Cardiac muscle cell (in vitro differentiated cells and primary cell): ENCODE results near the gene ELMOD2. TPM values are rescaled to one million over a fixed set of nuclear protein-coding genes. Genes with fewer than 3 reads are reported as not detected.
A peak's percentile ranks its signal among the peaks of the same experiment; 100 is the strongest.

Experiments used
- DNase-seq, 2 donors: peaks; one replicate each; pipeline versions ENCODE4 v3.0.0 to v3.0.0-alpha.2; 2010 to 2017; ENCODE audit warnings: low read depth in 1 of 2, low spot score in 1 of 2
- H3K27ac ChIP-seq: fragments of 200-600 bp; sonication (generic); 2 replicates; pipeline ENCODE4 v1.5.1; 2016
- H3K27me3 ChIP-seq: fragments of 200-600 bp; sonication (generic); 2 replicates; pipeline ENCODE4 v1.6.0; 2016; ENCODE audit warnings: control low read depth
- H3K36me3 ChIP-seq: fragments of 200-600 bp; sonication (generic); 2 replicates; pipeline ENCODE4 v1.5.1; 2016; ENCODE audit warnings: control low read depth
- H3K4me1 ChIP-seq: fragments of 200-600 bp; sonication (generic); 2 replicates; pipeline ENCODE4 v1.8.1; 2017; ENCODE audit warnings: low read depth, mild to moderate bottlenecking, mixed run types
- H3K4me3 ChIP-seq: fragments of 200-600 bp; sonication (generic); 2 replicates; pipeline ENCODE4 v1.5.1; 2016; ENCODE audit warnings: mild to moderate bottlenecking
- H3K9me3 ChIP-seq: fragments of 200-600 bp; sonication (generic); 2 replicates; pipeline ENCODE4 v1.5.1; 2017; ENCODE audit warnings: low read depth, mild to moderate bottlenecking, control low read depth
- polyA plus RNA-seq: library from polyadenylated mRNA; unstranded; fragments of >200 nt; fragmentation: Nextera tagmentation; extraction: Ambion mirVana; gene quantifications from 2 replicates; pipeline ENCODE4 v1.2.1, GENCODE V29; 2016
- total RNA-seq: library from RNA; depleted of rRNA; stranded (reverse); fragments of >200 nt; gene quantifications from 2 replicates; pipeline ENCODE4 v1.2.3, GENCODE V29; 2016
- TF ChIP-seq, protein P1 (sequence below): IDR thresholded peaks from 2 replicates; pipeline ENCODE4 v1.5.1; 2012; ENCODE audit warnings: low read depth, mild to moderate bottlenecking, low read length

ELMOD2 gene
- total and polyA plus RNA-seq, 2 experiments from 2014 or later, result 26.1 to 66.5 TPM

DNA sequence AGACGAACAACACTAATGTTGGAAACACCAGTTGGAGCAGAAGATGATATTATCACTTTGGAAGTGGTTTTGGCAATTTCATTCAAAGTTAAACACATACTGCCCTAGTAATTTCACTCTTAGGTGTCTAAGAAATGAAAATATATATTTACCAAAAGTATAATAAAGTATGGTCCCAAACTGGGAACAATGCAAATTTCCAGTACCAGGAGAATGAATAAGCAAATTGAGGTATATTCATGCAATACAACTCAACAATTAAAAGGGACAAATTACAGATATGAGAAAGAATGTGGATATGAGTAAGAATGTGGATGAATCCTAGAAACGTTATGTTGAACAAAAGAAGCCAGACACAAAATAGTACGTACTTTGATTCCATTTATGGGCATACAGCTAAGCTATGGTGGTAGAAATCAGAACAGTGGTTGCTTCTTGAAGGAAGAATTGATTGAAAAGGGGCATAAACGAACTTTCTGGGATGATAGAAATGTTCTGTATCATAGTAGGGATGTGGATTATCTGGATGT, 10.0 kb downstream of the ELMOD2 start:
- no peaks in the 10 kb centered on the region for H3K27me3 ChIP-seq
- H3K4me1 ChIP-seq, result peaks cover 19% of the 10 kb centered on the region
- TF ChIP-seq, protein P1, sequence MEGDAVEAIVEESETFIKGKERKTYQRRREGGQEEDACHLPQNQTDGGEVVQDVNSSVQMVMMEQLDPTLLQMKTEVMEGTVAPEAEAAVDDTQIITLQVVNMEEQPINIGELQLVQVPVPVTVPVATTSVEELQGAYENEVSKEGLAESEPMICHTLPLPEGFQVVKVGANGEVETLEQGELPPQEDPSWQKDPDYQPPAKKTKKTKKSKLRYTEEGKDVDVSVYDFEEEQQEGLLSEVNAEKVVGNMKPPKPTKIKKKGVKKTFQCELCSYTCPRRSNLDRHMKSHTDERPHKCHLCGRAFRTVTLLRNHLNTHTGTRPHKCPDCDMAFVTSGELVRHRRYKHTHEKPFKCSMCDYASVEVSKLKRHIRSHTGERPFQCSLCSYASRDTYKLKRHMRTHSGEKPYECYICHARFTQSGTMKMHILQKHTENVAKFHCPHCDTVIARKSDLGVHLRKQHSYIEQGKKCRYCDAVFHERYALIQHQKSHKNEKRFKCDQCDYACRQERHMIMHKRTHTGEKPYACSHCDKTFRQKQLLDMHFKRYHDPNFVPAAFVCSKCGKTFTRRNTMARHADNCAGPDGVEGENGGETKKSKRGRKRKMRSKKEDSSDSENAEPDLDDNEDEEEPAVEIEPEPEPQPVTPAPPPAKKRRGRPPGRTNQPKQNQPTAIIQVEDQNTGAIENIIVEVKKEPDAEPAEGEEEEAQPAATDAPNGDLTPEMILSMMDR, result no peak
- H3K27ac ChIP-seq, result no peak overlapping the region
- no peak overlapping the region for H3K4me3 ChIP-seq
- H3K36me3 ChIP-seq, result peaks cover 15% of the 10 kb centered on the region
- DNase-seq, result peak in 1 of 2 donors; percentile 10
- H3K9me3 ChIP-seq, result no peaks in the 10 kb centered on the region

DNA sequence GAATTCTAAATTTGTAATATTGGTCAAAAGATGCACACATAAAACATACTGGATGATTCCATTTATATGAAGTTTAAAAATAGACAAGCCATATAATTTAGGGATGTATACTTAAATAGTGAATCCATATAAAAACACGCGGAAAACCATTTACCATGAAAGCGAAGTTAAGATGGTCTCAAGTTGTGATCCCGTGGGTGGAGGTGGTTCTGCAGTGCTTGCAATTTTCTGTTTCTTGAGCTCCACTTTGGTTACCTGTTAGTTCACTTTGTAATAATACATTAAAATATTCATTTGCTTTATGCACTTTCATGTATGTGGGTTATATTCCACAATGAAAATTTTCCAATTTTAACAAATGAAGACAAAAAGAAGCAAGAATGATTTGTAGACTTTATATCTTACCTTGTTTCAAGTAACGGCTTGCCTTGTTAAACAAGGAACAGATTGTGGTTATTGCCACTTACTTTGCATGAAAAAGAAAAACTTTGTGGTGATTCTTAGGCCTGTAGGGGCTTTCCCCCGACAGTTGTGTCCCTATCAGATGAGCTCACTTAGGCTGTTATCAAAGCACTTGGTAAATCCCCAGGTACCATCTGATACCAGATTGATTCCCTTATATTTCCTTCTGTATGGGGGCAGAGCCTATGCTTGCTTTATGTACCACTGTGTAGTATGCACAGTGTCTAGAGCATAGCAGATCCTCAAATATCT, 32.6 kb downstream of the ELMOD2 start:
- Histone ChIP-seq H3K4me3 (no peak overlapping the region), H3K27ac (no peak overlapping the region)

DNA sequence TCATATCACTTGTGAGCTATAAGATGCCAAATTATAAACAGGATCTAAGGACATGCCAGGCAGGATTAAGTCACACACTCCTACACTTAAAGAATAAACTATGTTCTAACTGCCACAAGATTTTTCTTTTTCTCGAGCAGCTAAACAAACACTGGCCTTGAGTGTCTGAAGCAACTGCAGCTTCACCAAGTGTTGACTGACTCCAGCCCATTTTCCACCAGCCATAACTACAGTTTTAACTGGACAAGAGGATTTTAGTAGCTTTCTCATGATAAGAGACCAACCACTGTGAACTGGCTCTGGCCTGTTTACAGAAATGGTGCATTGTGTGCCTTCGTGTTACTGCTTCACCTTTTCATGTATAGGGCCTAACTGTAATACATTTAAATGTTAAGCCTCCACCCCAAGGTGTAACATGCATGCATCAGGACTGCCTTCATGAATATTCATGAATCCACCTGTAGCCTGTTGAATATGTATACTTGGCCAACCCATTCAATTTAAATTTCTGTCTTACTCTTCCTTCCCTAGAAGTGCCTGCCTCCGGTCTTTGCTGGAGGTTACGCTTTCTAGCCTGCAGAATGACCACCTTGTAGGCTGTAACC, 34.0 kb downstream of the ELMOD2 start:
- TF ChIP-seq, protein P1, result no peak
- DNase-seq, result no peak
- H3K4me3 ChIP-seq, result no peak overlapping the region
- no peak overlapping the region for H3K27ac ChIP-seq
- H3K27me3 ChIP-seq, result no peaks in the 10 kb centered on the region
- no peaks in the 10 kb centered on the region for H3K4me1 ChIP-seq
- no peaks in the 10 kb centered on the region for H3K9me3 ChIP-seq
- H3K36me3 ChIP-seq, result no peaks in the 10 kb centered on the region

More for the DNA sequence above, 32.6 kb downstream of the ELMOD2 start:
- H3K36me3 ChIP-seq, result no peaks in the 10 kb centered on the region
- no peaks in the 10 kb centered on the region for H3K27me3 ChIP-seq
- H3K4me1 ChIP-seq, result no peaks in the 10 kb centered on the region
- DNase-seq, result no peak
- no peaks in the 10 kb centered on the region for H3K9me3 ChIP-seq
- TF ChIP-seq, protein P1, result no peak

DNA sequence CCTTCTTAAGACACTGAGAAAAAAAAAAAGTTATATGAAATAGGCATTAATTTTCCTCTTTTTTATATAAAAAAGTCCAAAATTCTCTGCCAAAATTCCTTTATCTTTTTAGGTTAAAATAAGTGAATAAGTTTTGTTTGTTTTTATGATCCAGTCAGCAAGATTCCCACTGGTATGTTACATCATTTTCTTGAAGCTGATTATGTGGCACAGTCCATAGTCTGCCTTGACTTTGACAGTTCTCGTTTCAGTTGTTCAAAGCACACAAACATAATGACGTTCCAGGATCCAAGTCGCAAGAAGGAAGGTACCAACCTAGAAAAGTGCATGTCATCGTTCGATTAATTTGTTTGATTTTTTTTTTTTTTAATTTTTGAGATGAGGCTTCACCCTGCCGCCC, 35.7 kb downstream of the ELMOD2 start:
- Histone ChIP-seq H3K4me1 (no peaks in the 10 kb centered on the region), H3K27ac (no peak overlapping the region), H3K27me3 (peaks cover 5% of the 10 kb centered on the region), H3K4me3 (no peak overlapping the region), H3K9me3 (no peaks in the 10 kb centered on the region), H3K36me3 (no peaks in the 10 kb centered on the region)
- DNase-seq, result no peak
- TF ChIP-seq, protein P1, result no peak

DNA sequence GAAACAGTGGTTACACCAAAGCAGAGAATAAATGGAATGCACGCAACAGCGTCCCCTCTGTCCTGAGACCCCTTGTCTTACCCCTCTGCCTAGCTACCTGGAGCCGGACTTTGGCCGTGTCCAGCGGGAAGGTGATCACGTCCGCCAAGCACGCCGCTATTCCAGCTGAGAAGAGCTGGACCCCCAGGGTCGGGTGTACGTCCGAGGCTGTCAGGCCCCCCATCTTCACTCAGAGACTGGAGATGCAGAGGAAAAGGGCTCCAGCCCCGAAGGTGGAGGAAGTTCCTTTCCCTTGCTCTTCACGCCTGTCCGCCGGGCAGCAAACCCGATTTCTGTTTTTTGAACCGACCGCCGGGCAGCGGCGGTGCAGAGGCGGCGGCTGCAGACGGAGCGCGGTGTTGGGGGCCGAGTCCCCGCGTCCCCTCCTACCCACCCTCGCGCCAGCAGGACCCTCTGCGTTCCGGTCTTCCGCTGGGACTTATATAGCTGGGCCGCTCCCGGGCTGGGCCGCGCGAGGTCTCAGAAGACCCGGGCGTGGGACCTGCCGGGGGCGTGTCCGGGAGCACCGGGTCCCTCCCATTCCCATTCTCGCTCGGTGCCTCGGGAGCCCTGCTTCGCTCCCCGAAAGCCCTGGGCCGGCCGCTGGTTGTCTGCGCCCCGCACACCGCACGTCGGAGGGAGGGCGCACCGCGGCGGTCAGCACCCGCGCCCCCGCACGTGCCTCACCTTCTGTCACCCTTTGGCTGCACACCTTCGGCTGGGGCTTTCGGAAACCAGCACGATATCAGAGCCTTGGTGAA, 44.7 kb downstream of the ELMOD2 start, which contains the start of gene UCP1:
Gene UCP1 (minus strand): TSS at position 455 of the 800 bp plus-strand sequence. CDS start 232 bp downstream, at position 223.
- TF ChIP-seq, protein P1, result no peak
- no peaks in the 10 kb centered on the region for H3K9me3 ChIP-seq
- no peaks in the 10 kb centered on the region for H3K4me1 ChIP-seq
- peak within 1 kb of the TSS; percentile 51 for H3K4me3 ChIP-seq
- H3K27me3 ChIP-seq, result peaks cover 89% of the 10 kb centered on the region
- no peak within 1 kb of the TSS for H3K27ac ChIP-seq
- peak; percentile 6 to 72 for DNase-seq
- H3K36me3 ChIP-seq, result no peaks in the 10 kb centered on the region
